ENCODE results near the gene TLR10. TPM values are rescaled to one million over a fixed set of nuclear protein-coding genes. Genes with fewer than 3 reads are reported as not detected.
"Not testable (repeated sequence)": the region's sequence is repeated elsewhere in the genome, so short reads cannot be mapped to it uniquely, and the experiment has no call there.

Gene TLR10
- total RNA-seq, 1 experiment from 2014 or later, result 0.30 TPM

- H3K36me3 ChIP-seq (ENCODE audit: control insufficient read depth in 1 of 2, insufficient read depth in 2 of 2, low read length in 2 of 2); H3K27me3 ChIP-seq (ENCODE audit: insufficient read depth, low read length); H3K9me3 ChIP-seq (ENCODE audit: control insufficient read depth in 1 of 2, insufficient read depth in 1 of 2, low read depth in 1 of 2, low read length in 2 of 2); ATAC-seq; intact Hi-C loops (cut with micrococcal nuclease); H3K9ac ChIP-seq (ENCODE audit: low read length); H2AFZ ChIP-seq (ENCODE audit: low read depth, low read length, poor library complexity, severe bottlenecking); H3K9me2 ChIP-seq (ENCODE audit: insufficient read depth); H3K27ac ChIP-seq (ENCODE audit: low read depth, low read length); POLR2A ChIA-PET; H3K4me1 ChIP-seq (ENCODE audit: control insufficient read depth in 1 of 2, insufficient read depth in 2 of 2, low read length in 2 of 2); H3K4me2 ChIP-seq (ENCODE audit: low read length); H4K20me1 ChIP-seq (ENCODE audit: insufficient read depth); BruUV-seq (replicated peaks); RAD21 ChIA-PET (ENCODE audit: low non-redundant PET in 1 of 2, low total read pairs in 2 of 2, uncharacterized antibody in 2 of 2, unreplicated experiment in 2 of 2); DNase-seq (ENCODE audit: low read depth, low spot score); H3K79me2 ChIP-seq (ENCODE audit: insufficient read depth, low read length); H3K4me3 ChIP-seq (replicated peaks in 1 of 2; ENCODE audit: low read depth in 1 of 2, low read length in 2 of 2): not testable (repeated sequence)
- CTCF ChIA-PET, result interaction anchor here (0.7 to 3.7 kb wide), 4 partner anchors 11 to 88 kb away, joined by 3 to 17 read pairs (median 5); partner anchors contain the start of gene TLR10
Measured at GRCh38 chr4:38770281-38770680, 12.5 kb downstream of the TLR10 start.

- intact Hi-C loops (cut with micrococcal nuclease), result no loop called here
- ATAC-seq (no peak), DNase-seq (ENCODE audit: low read depth, low spot score) (no peak)
- no peak overlapping the region for H3K9ac ChIP-seq (ENCODE audit: low read length)
- ChIA-PET RAD21 (ENCODE audit: low non-redundant PET in 1 of 2, low total read pairs in 2 of 2, uncharacterized antibody in 2 of 2, unreplicated experiment in 2 of 2) (no interaction called here), CTCF (interaction anchor here (1.7 to 3.7 kb wide), 2 partner anchors 10 to 13 kb away, joined by 4 to 17 read pairs; partner anchors contain the start of gene TLR10), POLR2A (no interaction called here)
- H3K27ac ChIP-seq (ENCODE audit: low read depth, low read length), result no peak overlapping the region
- no peaks in the 10 kb centered on the region for H3K4me1 ChIP-seq (ENCODE audit: control insufficient read depth in 1 of 2, insufficient read depth in 2 of 2, low read length in 2 of 2)
- H3K4me3 ChIP-seq (replicated peaks in 1 of 2; ENCODE audit: low read depth in 1 of 2, low read length in 2 of 2), result no peak overlapping the region
- TF ChIP-seq JUND (IDR thresholded peaks at IDR 0.05) (no peak), ZNF274 (IDR thresholded peaks at IDR 0.05; ENCODE audit: low read depth, low read length) (no peak)
- H3K9me2 ChIP-seq (ENCODE audit: insufficient read depth), result no peaks in the 10 kb centered on the region
- H3K36me3 ChIP-seq (ENCODE audit: control insufficient read depth in 1 of 2, insufficient read depth in 2 of 2, low read length in 2 of 2), result no peaks in the 10 kb centered on the region
- no peaks in the 10 kb centered on the region for H3K27me3 ChIP-seq (ENCODE audit: insufficient read depth, low read length)
- no peak overlapping the region for H2AFZ ChIP-seq (ENCODE audit: low read depth, low read length, poor library complexity, severe bottlenecking)
- H3K4me2 ChIP-seq (ENCODE audit: low read length), result no peak overlapping the region
- BruUV-seq (replicated peaks), result no TSS peak
- no peaks in the 10 kb centered on the region for H3K9me3 ChIP-seq (ENCODE audit: control insufficient read depth in 1 of 2, insufficient read depth in 1 of 2, low read depth in 1 of 2, low read length in 2 of 2)
- H3K79me2 ChIP-seq (ENCODE audit: insufficient read depth, low read length), result no peaks in the 10 kb centered on the region
- H4K20me1 ChIP-seq (ENCODE audit: insufficient read depth), result no peaks in the 10 kb centered on the region
Measured at GRCh38 chr4:38769857-38770256, 12.9 kb downstream of the TLR10 start.

DNA sequence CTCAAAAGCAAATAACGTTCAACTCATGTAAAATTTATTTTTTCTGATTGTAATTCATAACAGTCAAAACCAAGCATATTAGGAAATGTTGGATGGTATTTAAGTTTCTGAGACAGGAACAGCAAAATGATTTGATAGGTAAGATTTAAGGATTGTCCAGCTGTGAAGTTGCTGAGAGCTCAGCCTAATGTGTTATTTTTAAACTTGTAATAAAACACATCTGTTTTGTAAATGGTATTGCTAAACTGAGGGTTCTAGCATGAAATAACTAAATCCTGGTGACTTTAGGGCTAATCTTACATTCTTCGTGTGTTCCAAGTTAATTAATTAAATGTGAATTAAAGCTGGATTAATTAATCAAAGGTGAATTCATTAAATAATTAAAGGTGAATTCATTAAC lies 13.3 kb downstream of the TLR10 start:
- ATAC-seq (no peak), DNase-seq (ENCODE audit: low read depth, low spot score) (no peak)
- no TSS peak for BruUV-seq (replicated peaks)
- no peak overlapping the region for H3K4me2 ChIP-seq (ENCODE audit: low read length)
- H3K36me3 ChIP-seq (ENCODE audit: control insufficient read depth in 1 of 2, insufficient read depth in 2 of 2, low read length in 2 of 2), result no peaks in the 10 kb centered on the region
- no peak overlapping the region for H3K4me3 ChIP-seq (replicated peaks in 1 of 2; ENCODE audit: low read depth in 1 of 2, low read length in 2 of 2)
- H3K9me3 ChIP-seq (ENCODE audit: control insufficient read depth in 1 of 2, insufficient read depth in 1 of 2, low read depth in 1 of 2, low read length in 2 of 2), result no peaks in the 10 kb centered on the region
- H4K20me1 ChIP-seq (ENCODE audit: insufficient read depth), result no peaks in the 10 kb centered on the region
- no peaks in the 10 kb centered on the region for H3K27me3 ChIP-seq (ENCODE audit: insufficient read depth, low read length)
- H3K9me2 ChIP-seq (ENCODE audit: insufficient read depth), result no peaks in the 10 kb centered on the region
- H3K9ac ChIP-seq (ENCODE audit: low read length), result no peak overlapping the region
- no peaks in the 10 kb centered on the region for H3K79me2 ChIP-seq (ENCODE audit: insufficient read depth, low read length)
- POLR2A ChIA-PET, result no interaction called here
- intact Hi-C loops (cut with micrococcal nuclease), result no loop called here
- no peaks in the 10 kb centered on the region for H3K4me1 ChIP-seq (ENCODE audit: control insufficient read depth in 1 of 2, insufficient read depth in 2 of 2, low read length in 2 of 2)
- RAD21 ChIA-PET (ENCODE audit: low non-redundant PET in 1 of 2, low total read pairs in 2 of 2, uncharacterized antibody in 2 of 2, unreplicated experiment in 2 of 2), result no interaction called here
- TF ChIP-seq CBX3 (IDR thresholded peaks at IDR 0.05; ENCODE audit: low read depth), result no peak
- TF ChIP-seq, protein P1, sequence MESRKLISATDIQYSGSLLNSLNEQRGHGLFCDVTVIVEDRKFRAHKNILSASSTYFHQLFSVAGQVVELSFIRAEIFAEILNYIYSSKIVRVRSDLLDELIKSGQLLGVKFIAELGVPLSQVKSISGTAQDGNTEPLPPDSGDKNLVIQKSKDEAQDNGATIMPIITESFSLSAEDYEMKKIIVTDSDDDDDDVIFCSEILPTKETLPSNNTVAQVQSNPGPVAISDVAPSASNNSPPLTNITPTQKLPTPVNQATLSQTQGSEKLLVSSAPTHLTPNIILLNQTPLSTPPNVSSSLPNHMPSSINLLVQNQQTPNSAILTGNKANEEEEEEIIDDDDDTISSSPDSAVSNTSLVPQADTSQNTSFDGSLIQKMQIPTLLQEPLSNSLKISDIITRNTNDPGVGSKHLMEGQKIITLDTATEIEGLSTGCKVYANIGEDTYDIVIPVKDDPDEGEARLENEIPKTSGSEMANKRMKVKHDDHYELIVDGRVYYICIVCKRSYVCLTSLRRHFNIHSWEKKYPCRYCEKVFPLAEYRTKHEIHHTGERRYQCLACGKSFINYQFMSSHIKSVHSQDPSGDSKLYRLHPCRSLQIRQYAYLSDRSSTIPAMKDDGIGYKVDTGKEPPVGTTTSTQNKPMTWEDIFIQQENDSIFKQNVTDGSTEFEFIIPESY (IDR thresholded peaks at IDR 0.05; ENCODE audit: extremely low read depth, insufficient replicate concordance, low read length), result no peak
- TF ChIP-seq YY1 (IDR thresholded peaks at IDR 0.05; ENCODE audit: extremely low read depth, insufficient replicate concordance, low read depth, low read length), result no peak
- TF ChIP-seq CTCF (IDR thresholded peaks at IDR 0.05 in 2 of 3, conservative IDR thresholded peaks at IDR 0.05 in 1 of 3; ENCODE audit: borderline replicate concordance in 1 of 3, insufficient read depth in 1 of 3, low read depth in 2 of 3, low read length in 2 of 3), result no peak
- CTCF ChIA-PET, result interaction anchor here (1.7 to 3.7 kb wide), 2 partner anchors 10 to 13 kb away, joined by 4 to 17 read pairs; partner anchors contain the start of gene TLR10
- no peak overlapping the region for H2AFZ ChIP-seq (ENCODE audit: low read depth, low read length, poor library complexity, severe bottlenecking)
- H3K27ac ChIP-seq (ENCODE audit: low read depth, low read length), result no peak overlapping the region
